HepG2 (cell line): ENCODE measurements around the gene DNAJA1. TPM values are rescaled to one million over a fixed set of nuclear protein-coding genes. Genes with fewer than 3 reads are reported as not detected.

Source experiments
- AGO1 ChIP-seq: fragments of 200-400 bp; formaldehyde crosslinking; IDR thresholded peaks from 2 replicates; pipeline ENCODE4 v1.6.1; 2017; ENCODE audit warnings: mild to moderate bottlenecking, low read depth, low read length, moderate library complexity; ENCODE audit not compliant: poor library complexity, severe bottlenecking
- BORCS8-MEF2B ChIP-seq: sonication (generic); formaldehyde crosslinking; IDR thresholded peaks from 2 replicates; pipeline ENCODE4 v1.8.0; 2022; ENCODE audit warnings: mild to moderate bottlenecking, missing genetic modification reagents
- ELF1 ChIP-seq: sonication (generic); formaldehyde crosslinking; IDR thresholded peaks from 2 replicates; pipeline ENCODE4 v1.4.0; 2020; ENCODE audit warnings: missing genetic modification reagents
- IKZF1 ChIP-seq: fragments of 450-650 bp; IDR thresholded peaks from 2 replicates; pipeline ENCODE4 v1.7.1; 2016
- KAT7 ChIP-seq: IDR thresholded peaks from 2 replicates; pipeline ENCODE4 v1.6.1; 2018; ENCODE audit warnings: borderline replicate concordance, missing compliant biosample characterization
- NR1H2 ChIP-seq: sonication (generic); formaldehyde crosslinking; IDR thresholded peaks from 2 replicates; pipeline ENCODE4 v1.8.1; 2022; ENCODE audit warnings: low read depth, missing genetic modification reagents, borderline replicate concordance
- PLRG1 ChIP-seq: fragments of 450-650 bp; conservative IDR thresholded peaks from 2 replicates; pipeline ENCODE4 v1.6.1; 2016
- PRMT3 ChIP-seq: sonication (generic); formaldehyde crosslinking; IDR thresholded peaks from 2 replicates; pipeline ENCODE4 v1.8.1; 2022; ENCODE audit warnings: low read depth, mild to moderate bottlenecking, moderate library complexity, missing genetic modification reagents, borderline replicate concordance
- RFX1 ChIP-seq: fragments of 450-650 bp; IDR thresholded peaks from 2 replicates; pipeline ENCODE4 v1.6.1; 2017
- ZNF530 ChIP-seq: sonication (generic); formaldehyde crosslinking; IDR thresholded peaks from 2 replicates; pipeline ENCODE4 v1.5.0; 2020; ENCODE audit warnings: low read depth, mild to moderate bottlenecking, missing genetic modification reagents
- ZNF563 ChIP-seq: sonication (generic); formaldehyde crosslinking; IDR thresholded peaks from 2 replicates; pipeline ENCODE4 v1.8.0; 2022; ENCODE audit warnings: mild to moderate bottlenecking, moderate library complexity, missing genetic modification reagents
- ZNF619 ChIP-seq: sonication (generic); formaldehyde crosslinking; IDR thresholded peaks from 2 replicates; pipeline ENCODE4 v1.4.0; 2020; ENCODE audit warnings: mild to moderate bottlenecking, missing genetic modification reagents
- ZNF777 ChIP-seq: sonication (generic); formaldehyde crosslinking; IDR thresholded peaks from 2 replicates; pipeline ENCODE4 v1.4.0; 2020; ENCODE audit warnings: missing genetic modification reagents
- ZNF780A ChIP-seq: sonication (generic); formaldehyde crosslinking; IDR thresholded peaks from 2 replicates; pipeline ENCODE4 v1.8.0; 2022; ENCODE audit warnings: mild to moderate bottlenecking, missing genetic modification reagents, moderate library complexity
- polyA plus RNA-seq, 8 experiments: library from polyadenylated mRNA; depleted of rRNA in 3 of 8; stranded (reverse) in 7 of 8; unstranded in 1 of 8; fragments of >200 nt; fragmentation: Illumina TruSeq in 4 of 8; extraction: Trizol in 4 of 8; gene quantifications; 2 replicates each; pipeline versions ENCODE4 v1.2.1 to v1.2.3, GENCODE V29; 2011 to 2016; ENCODE audit warnings: low read depth in 4 of 8, missing spikeins in 1 of 8, mixed read lengths in 1 of 8; ENCODE audit not compliant: insufficient read depth in 1 of 8
- total RNA-seq, 5 experiments: library from RNA; depleted of rRNA; stranded (reverse); fragments of >200 nt; fragmentation: Illumina TruSeq; extraction: Trizol; gene quantifications; 2 replicates each; pipeline ENCODE4 v1.2.3, GENCODE V29; 2016; ENCODE audit warnings: low read depth in 1 of 5
- TF ChIP-seq, protein P1 (sequence below): sonication (generic); formaldehyde crosslinking; IDR thresholded peaks from 2 replicates; pipeline ENCODE4 v1.8.1; 2022; ENCODE audit warnings: low read depth, mild to moderate bottlenecking, missing genetic modification reagents
- TF ChIP-seq, protein P2 (sequence below): IDR thresholded peaks from 2 replicates; pipeline ENCODE4 v1.6.1; 2016; ENCODE audit warnings: low read depth, borderline replicate concordance
- TF ChIP-seq, protein P3 (sequence below): sonication (generic); formaldehyde crosslinking; IDR thresholded peaks from 2 replicates; pipeline ENCODE4 v1.5.1; 2020; ENCODE audit warnings: mild to moderate bottlenecking, missing genetic modification reagents, borderline replicate concordance
- TF ChIP-seq, protein P4 (sequence below): sonication (generic); formaldehyde crosslinking; IDR thresholded peaks from 2 replicates; pipeline ENCODE4 v1.5.0; 2020; ENCODE audit warnings: missing genetic modification reagents, mild to moderate bottlenecking, borderline replicate concordance
- TF ChIP-seq, protein P5 (sequence below): sonication (generic); IDR thresholded peaks from 2 replicates; pipeline ENCODE4 v1.6.1; 2016; ENCODE audit warnings: low read depth, borderline replicate concordance
- TF ChIP-seq, protein P6 (sequence below): sonication (generic); formaldehyde crosslinking; IDR thresholded peaks from 2 replicates; pipeline ENCODE4 v1.8.0; 2022; ENCODE audit warnings: mild to moderate bottlenecking, missing genetic modification reagents, moderate library complexity
- TF ChIP-seq, protein P7 (sequence below): sonication (generic); formaldehyde crosslinking; IDR thresholded peaks from 2 replicates; pipeline ENCODE4 v1.8.0; 2022; ENCODE audit warnings: missing genetic modification reagents, low read depth, mild to moderate bottlenecking, borderline replicate concordance

Gene DNAJA1
- total and polyA plus RNA-seq, 2 of the 13 experiments (the other 11 are each of a cell fraction or from before 2014, with no cell fraction given) = 95.9 to 306 TPM

DNA sequence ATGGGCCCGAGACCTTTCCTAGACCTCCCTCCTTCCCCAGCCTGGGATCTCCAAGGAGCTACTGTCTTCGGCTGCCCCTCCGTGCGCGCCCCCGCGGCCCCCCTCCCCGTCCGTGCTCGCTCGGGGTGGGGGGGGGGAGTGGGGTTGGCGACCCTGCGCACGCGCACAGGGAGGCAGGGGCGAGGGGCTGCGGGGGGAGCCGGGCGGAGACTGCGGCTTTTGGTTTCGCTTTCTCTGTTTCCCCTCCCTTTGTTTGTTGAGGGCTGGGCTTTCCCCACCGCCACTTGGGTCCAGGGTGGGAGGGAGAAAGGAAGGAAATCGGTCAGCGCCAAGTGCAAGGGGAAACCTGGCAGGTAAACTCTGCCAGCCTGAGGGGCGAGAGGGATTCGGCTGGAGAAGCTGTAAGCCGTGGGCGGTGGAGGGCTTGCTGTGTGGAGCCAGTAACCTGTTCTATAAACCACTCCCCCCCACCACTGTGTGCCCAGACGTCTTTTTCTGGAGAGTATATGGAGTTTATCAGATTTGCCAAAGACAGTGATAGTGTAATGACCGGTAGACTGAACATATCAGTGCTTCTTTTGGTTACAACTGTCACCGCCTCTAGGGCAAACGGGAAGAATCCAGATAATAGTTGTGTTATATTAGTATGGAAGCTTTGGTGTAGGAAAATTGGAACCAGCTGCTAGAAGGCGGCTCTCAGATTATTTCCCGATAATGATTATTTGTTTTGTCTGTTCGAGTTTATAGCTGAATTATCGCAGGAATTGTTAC, 684 bp downstream of the DNAJA1 start (continued):
- no peak for TF ChIP-seq BORCS8-MEF2B (CRISPR knock-in tag)
- TF ChIP-seq ZNF563 (CRISPR knock-in tag) = no peak
- TF ChIP-seq, protein P1, sequence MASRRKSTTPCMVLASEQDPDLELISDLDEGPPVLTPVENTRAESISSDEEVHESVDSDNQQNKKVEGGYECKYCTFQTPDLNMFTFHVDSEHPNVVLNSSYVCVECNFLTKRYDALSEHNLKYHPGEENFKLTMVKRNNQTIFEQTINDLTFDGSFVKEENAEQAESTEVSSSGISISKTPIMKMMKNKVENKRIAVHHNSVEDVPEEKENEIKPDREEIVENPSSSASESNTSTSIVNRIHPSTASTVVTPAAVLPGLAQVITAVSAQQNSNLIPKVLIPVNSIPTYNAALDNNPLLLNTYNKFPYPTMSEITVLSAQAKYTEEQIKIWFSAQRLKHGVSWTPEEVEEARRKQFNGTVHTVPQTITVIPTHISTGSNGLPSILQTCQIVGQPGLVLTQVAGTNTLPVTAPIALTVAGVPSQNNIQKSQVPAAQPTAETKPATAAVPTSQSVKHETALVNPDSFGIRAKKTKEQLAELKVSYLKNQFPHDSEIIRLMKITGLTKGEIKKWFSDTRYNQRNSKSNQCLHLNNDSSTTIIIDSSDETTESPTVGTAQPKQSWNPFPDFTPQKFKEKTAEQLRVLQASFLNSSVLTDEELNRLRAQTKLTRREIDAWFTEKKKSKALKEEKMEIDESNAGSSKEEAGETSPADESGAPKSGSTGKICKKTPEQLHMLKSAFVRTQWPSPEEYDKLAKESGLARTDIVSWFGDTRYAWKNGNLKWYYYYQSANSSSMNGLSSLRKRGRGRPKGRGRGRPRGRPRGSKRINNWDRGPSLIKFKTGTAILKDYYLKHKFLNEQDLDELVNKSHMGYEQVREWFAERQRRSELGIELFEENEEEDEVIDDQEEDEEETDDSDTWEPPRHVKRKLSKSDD (CRISPR knock-in tag) = no peak
- TF ChIP-seq, protein P2, sequence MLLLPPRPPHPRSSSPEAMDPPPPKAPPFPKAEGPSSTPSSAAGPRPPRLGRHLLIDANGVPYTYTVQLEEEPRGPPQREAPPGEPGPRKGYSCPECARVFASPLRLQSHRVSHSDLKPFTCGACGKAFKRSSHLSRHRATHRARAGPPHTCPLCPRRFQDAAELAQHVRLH (CRISPR knock-in tag) = no peak
- TF ChIP-seq KAT7 (CRISPR knock-in tag) = no peak
- TF ChIP-seq ZNF780A (CRISPR knock-in tag) = no peak
- TF ChIP-seq AGO1 = no peak
- TF ChIP-seq PRMT3 (CRISPR knock-in tag) = peak; percentile 3; the same call in 1 of the 2 replicates
- TF ChIP-seq PLRG1 = no peak
- no peak for TF ChIP-seq ZNF530 (CRISPR knock-in tag)
- TF ChIP-seq, protein P3, sequence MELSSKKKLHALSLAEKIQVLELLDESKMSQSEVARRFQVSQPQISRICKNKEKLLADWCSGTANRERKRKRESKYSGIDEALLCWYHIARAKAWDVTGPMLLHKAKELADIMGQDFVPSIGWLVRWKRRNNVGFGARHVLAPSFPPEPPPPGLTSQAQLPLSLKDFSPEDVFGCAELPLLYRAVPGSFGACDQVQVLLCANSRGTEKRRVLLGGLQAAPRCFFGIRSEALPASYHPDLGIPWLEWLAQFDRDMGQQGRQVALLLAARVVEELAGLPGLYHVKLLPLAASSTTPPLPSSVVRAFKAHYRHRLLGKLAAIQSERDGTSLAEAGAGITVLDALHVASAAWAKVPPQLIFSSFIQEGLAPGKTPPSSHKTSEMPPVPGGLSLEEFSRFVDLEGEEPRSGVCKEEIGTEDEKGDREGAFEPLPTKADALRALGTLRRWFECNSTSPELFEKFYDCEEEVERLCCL = no peak
- TF ChIP-seq, protein P4, sequence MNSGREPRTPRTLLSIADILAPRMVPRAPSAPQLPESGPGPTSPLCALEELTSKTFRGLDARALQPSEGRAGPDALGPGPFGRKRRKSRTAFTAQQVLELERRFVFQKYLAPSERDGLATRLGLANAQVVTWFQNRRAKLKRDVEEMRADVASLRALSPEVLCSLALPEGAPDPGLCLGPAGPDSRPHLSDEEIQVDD = no peak
- TF ChIP-seq, protein P5, sequence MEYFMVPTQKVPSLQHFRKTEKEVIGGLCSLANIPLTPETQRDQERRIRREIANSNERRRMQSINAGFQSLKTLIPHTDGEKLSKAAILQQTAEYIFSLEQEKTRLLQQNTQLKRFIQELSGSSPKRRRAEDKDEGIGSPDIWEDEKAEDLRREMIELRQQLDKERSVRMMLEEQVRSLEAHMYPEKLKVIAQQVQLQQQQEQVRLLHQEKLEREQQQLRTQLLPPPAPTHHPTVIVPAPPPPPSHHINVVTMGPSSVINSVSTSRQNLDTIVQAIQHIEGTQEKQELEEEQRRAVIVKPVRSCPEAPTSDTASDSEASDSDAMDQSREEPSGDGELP = peak; percentile 38; the same call in 1 of the 2 replicates
- no peak for TF ChIP-seq ZNF777 (CRISPR knock-in tag)
- TF ChIP-seq ELF1 (CRISPR knock-in tag) = no peak
- no peak for TF ChIP-seq RFX1
- no peak for TF ChIP-seq IKZF1
- TF ChIP-seq, protein P6, sequence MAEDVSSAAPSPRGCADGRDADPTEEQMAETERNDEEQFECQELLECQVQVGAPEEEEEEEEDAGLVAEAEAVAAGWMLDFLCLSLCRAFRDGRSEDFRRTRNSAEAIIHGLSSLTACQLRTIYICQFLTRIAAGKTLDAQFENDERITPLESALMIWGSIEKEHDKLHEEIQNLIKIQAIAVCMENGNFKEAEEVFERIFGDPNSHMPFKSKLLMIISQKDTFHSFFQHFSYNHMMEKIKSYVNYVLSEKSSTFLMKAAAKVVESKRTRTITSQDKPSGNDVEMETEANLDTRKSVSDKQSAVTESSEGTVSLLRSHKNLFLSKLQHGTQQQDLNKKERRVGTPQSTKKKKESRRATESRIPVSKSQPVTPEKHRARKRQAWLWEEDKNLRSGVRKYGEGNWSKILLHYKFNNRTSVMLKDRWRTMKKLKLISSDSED (CRISPR knock-in tag) = no peak
- no peak for TF ChIP-seq NR1H2
- TF ChIP-seq, protein P7, sequence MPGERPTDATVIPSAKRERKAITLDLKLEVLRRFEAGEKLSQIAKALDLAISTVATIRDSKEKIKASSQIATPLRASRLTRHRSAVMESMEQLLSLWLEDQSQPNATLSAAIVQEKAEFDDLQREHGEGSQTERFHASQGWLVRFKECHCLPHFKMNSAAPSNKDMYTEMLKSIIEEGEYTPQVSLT (CRISPR knock-in tag) = no peak
- TF ChIP-seq ZNF619 (CRISPR knock-in tag) = no peak
